PFSK-1 (cell line): ENCODE results near the gene HOXC6.

ENCODE experiments used
- FOXP2 ChIP-seq: optimal IDR thresholded peaks from 2 replicates; pipeline ENCODE3; 2011; ENCODE audit warnings: borderline replicate concordance, control low read depth, inconsistent platforms; ENCODE audit not compliant: insufficient read depth; ENCODE audit errors: extremely low read length, extremely low read depth
- POLR2AphosphoS5 ChIP-seq: IDR thresholded peaks from 2 replicates; pipeline ENCODE4 v1.6.1; 2012; ENCODE audit warnings: low read depth, mild to moderate bottlenecking, control low read depth, low read length, moderate library complexity
- REST ChIP-seq, 2 experiments: IDR thresholded peaks; 2 replicates each; pipeline versions ENCODE4 v1.6.1 to v1.8.0; 2011 to 2012; ENCODE audit warnings: low read depth in 2 of 2, low read length in 2 of 2, control low read depth in 1 of 2, inconsistent platforms in 1 of 2, mild to moderate bottlenecking in 1 of 2, moderate library complexity in 1 of 2; ENCODE audit not compliant: insufficient read depth in 1 of 2
- SIN3A ChIP-seq: IDR thresholded peaks from 2 replicates; pipeline ENCODE4 v1.6.1; 2012; ENCODE audit warnings: mild to moderate bottlenecking, low read length, moderate library complexity, borderline replicate concordance; ENCODE audit not compliant: insufficient read depth
- TAF1 ChIP-seq: IDR thresholded peaks from 2 replicates; pipeline ENCODE4 v1.6.1; 2012; ENCODE audit warnings: low read length, control low read depth, borderline replicate concordance; ENCODE audit not compliant: insufficient read depth

DNA sequence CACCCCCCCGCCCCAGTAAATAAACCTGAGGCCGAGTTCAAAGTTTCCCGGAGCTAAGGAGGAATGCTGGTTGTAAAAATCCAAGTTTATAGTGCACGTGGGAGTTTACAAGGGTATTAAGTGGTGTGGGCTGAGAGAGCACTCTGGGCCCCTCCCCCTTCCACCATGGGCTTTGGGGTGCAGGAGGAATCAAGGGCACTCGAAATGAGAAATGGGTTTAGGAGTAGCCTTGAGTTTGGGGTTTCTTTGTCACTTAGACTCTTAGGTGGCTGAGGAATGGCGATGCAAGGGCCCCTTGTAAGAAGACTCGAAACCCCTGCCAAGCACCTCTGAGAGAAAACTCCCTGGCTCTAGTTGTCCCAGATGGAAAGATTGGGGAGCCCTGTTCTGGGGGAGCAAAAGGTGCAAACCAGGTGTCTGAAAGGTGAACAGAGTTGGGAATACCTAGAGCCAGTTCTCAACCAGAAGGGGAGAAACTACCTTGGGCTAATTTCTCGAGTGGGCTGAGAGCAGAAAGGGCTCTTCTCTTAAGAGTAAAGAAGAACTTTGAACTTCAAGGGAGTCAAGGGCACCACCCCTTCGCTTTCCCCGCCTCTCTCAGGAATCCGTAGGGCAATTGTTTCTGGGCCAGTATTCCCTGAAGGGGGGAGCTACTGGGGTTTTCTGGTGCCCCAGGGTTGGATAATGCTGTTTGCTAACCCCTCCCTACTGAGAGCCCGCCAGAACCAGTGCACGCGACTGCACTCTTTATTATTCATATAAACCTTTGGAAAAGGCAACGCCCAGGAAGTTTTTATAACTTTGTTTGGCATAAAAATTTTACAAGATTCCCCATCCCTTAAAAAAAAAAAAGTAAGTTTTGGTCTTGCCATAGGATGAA is 49.5 kb upstream of the HOXC6 start:
- TF ChIP-seq REST (IDR thresholded peaks at IDR 0.05; ENCODE audit: insufficient read depth in 1 of 2, low read depth in 2 of 2, low read length in 2 of 2) (no peak), POLR2AphosphoS5 (no peak), TAF1 (no peak), SIN3A (no peak), FOXP2 (no peak)
